Parathyroid adenoma (tissue), 2 donors: Measurements from ENCODE around the gene MTERF4.

ENCODE experiments used
- H2AFZ ChIP-seq: fragments of 300-600 bp; sonication (generic); one replicate; pipeline ENCODE4 v1.7.0; 2017; ENCODE audit warnings: antibody characterized with exemption, mild to moderate bottlenecking
- H3K27ac ChIP-seq: fragments of 300-600 bp; sonication (generic); one replicate; pipeline ENCODE4 v1.7.0; 2017
- H3K27me3 ChIP-seq: fragments of 300-600 bp; sonication (generic); one replicate; pipeline ENCODE4 v1.7.0; 2017; ENCODE audit warnings: low read length; ENCODE audit not compliant: control insufficient read depth, insufficient read depth
- H3K36me3 ChIP-seq: fragments of 300-600 bp; sonication (generic); one replicate; pipeline ENCODE4 v1.7.0; 2017; ENCODE audit warnings: low read length; ENCODE audit not compliant: control insufficient read depth, insufficient read depth
- H3K4me1 ChIP-seq: fragments of 300-600 bp; sonication (generic); one replicate; pipeline ENCODE4 v1.7.0; 2017; ENCODE audit warnings: control low read depth
- H3K4me2 ChIP-seq: fragments of 300-600 bp; sonication (generic); one replicate; pipeline ENCODE4 v1.7.0; 2017; ENCODE audit warnings: low read length
- H3K4me3 ChIP-seq: fragments of 300-600 bp; sonication (generic); one replicate; pipeline ENCODE4 v1.7.0; 2017; ENCODE audit warnings: low read depth, low read length
- H3K79me2 ChIP-seq: fragments of 300-600 bp; sonication (generic); one replicate; pipeline ENCODE4 v1.7.0; 2017; ENCODE audit warnings: control low read depth
- H3K9ac ChIP-seq: fragments of 300-600 bp; sonication (generic); one replicate; pipeline ENCODE4 v1.7.0; 2017; ENCODE audit warnings: mild to moderate bottlenecking
- H3K9me3 ChIP-seq: fragments of 300-600 bp; sonication (generic); one replicate; pipeline ENCODE4 v1.7.0; 2017; ENCODE audit warnings: low read length; ENCODE audit not compliant: control insufficient read depth
- CTCF ChIP-seq: fragments of 300-600 bp; sonication (generic); IDR thresholded peaks from one replicate; pipeline ENCODE4 v1.7.0; 2017; ENCODE audit warnings: antibody characterized with exemption, mild to moderate bottlenecking
- donor health status: primary hyperparathyroidism.

MTERF4 gene

GRCh38 chr2:241102239-241102803 is at the start of gene MTERF4:
Gene MTERF4, minus strand, starts transcription at chr2:241102287. Its CDS starts 14 bp downstream, at chr2:241102273.
- H3K79me2 ChIP-seq: peaks cover 9% of the 10 kb centered on the region
- no peaks in the 10 kb centered on the region for H3K4me1 ChIP-seq
- TF ChIP-seq CTCF: no peak
- peak within 1 kb of the TSS; percentile 75 for H3K4me3 ChIP-seq
- no peaks in the 10 kb centered on the region for H3K36me3 ChIP-seq
- no peaks in the 10 kb centered on the region for H3K27me3 ChIP-seq
- peak within 1 kb of the TSS; percentile 78 for H3K9ac ChIP-seq
- no peaks in the 10 kb centered on the region for H3K9me3 ChIP-seq
- H3K27ac ChIP-seq: peak within 1 kb of the TSS; percentile 87
- peak within 1 kb of the TSS; percentile 93 for H2AFZ ChIP-seq
- peak within 1 kb of the TSS; percentile 89 for H3K4me2 ChIP-seq

- H3K4me3 ChIP-seq: peak overlapping the region; percentile 83
- peaks cover 14% of the 10 kb centered on the region for H3K4me1 ChIP-seq
- no peaks in the 10 kb centered on the region for H3K27me3 ChIP-seq
- H3K36me3 ChIP-seq: no peaks in the 10 kb centered on the region
- no peak overlapping the region for H3K9ac ChIP-seq
- peak overlapping the region; percentile 80 for H3K4me2 ChIP-seq
- peaks cover 5% of the 10 kb centered on the region for H3K79me2 ChIP-seq
- no peaks in the 10 kb centered on the region for H3K9me3 ChIP-seq
- peak overlapping the region; percentile 98 for H2AFZ ChIP-seq
- TF ChIP-seq CTCF: no peak
- H3K27ac ChIP-seq: no peak overlapping the region
Measured at GRCh38 chr2:241150660-241151530, 48.8 kb upstream of the MTERF4 start.

- Histone ChIP-seq H3K36me3 (no peaks in the 10 kb centered on the region), H3K27ac (peak within 1 kb of the TSS; percentile 61), H3K79me2 (peaks cover 5% of the 10 kb centered on the region), H3K9me3 (no peaks in the 10 kb centered on the region), H3K4me1 (peaks cover 14% of the 10 kb centered on the region), H3K9ac (peak within 1 kb of the TSS; percentile 61), H2AFZ (peak within 1 kb of the TSS; percentile 98), H3K4me2 (peak within 1 kb of the TSS; percentile 94), H3K4me3 (peak within 1 kb of the TSS; percentile 83), H3K27me3 (no peaks in the 10 kb centered on the region)
- no peak for TF ChIP-seq CTCF
Measured at GRCh38 chr2:241149925-241150659, 48.0 kb upstream of the MTERF4 start, which contains the start of gene PPP1R7. Gene PPP1R7, plus strand, starts transcription at chr2:241150467. Its CDS starts 29 bp downstream, at chr2:241150496.

GRCh38 chr2:241149675-241149924 is 47.5 kb upstream of the MTERF4 start:
- no peaks in the 10 kb centered on the region for H3K27me3 ChIP-seq
- peak overlapping the region; percentile 98 for H2AFZ ChIP-seq
- no peaks in the 10 kb centered on the region for H3K9me3 ChIP-seq
- H3K27ac ChIP-seq: peak overlapping the region; percentile 61
- H3K36me3 ChIP-seq: no peaks in the 10 kb centered on the region
- peak overlapping the region; percentile 61 for H3K9ac ChIP-seq
- peaks cover 14% of the 10 kb centered on the region for H3K4me1 ChIP-seq
- no peak for TF ChIP-seq CTCF
- H3K79me2 ChIP-seq: peaks cover 5% of the 10 kb centered on the region
- peak overlapping the region; percentile 83 for H3K4me3 ChIP-seq
- peak overlapping the region; percentile 94 for H3K4me2 ChIP-seq
